Smooth muscle cell (in vitro differentiated cells): ENCODE results near the gene UBE2G2. TPM values are rescaled to one million over a fixed set of nuclear protein-coding genes. Genes with fewer than 3 reads are reported as not detected.

Experiments
- DNase-seq: peaks from one replicate; lab custom pipeline; 2025; ENCODE audit not compliant: unreplicated experiment; lab: John Stamatoyannopoulos, UW
- H2AFZ ChIP-seq: fragments of 200-600 bp; sonication (generic); 2 replicates; pipeline ENCODE4 v1.6.0; 2016; ENCODE audit warnings: antibody characterized with exemption, low read depth, mild to moderate bottlenecking
- H3F3A ChIP-seq: fragments of 200-600 bp; sonication (generic); 2 replicates; pipeline ENCODE4 v1.6.0; 2017; ENCODE audit warnings: antibody characterized with exemption, low read depth
- H3K27ac ChIP-seq: fragments of 200-600 bp; sonication (generic); 2 replicates; pipeline ENCODE4 v1.5.1; 2016; ENCODE audit warnings: low read depth, mild to moderate bottlenecking
- H3K27me3 ChIP-seq: fragments of 200-600 bp; sonication (generic); 2 replicates; pipeline ENCODE4 v1.6.1; 2016; ENCODE audit warnings: low read depth, mild to moderate bottlenecking
- H3K36me3 ChIP-seq: fragments of 200-600 bp; sonication (generic); 2 replicates; pipeline ENCODE4 v1.5.1; 2016; ENCODE audit warnings: low read depth
- H3K4me1 ChIP-seq: fragments of 200-600 bp; sonication (generic); 2 replicates; pipeline ENCODE4 v1.5.1; 2016; ENCODE audit warnings: low read depth
- H3K4me2 ChIP-seq: fragments of 200-600 bp; sonication (generic); 2 replicates; pipeline ENCODE4 v1.6.0; 2016; ENCODE audit warnings: mild to moderate bottlenecking
- H3K4me3 ChIP-seq: fragments of 200-600 bp; sonication (generic); 2 replicates; pipeline ENCODE4 v1.5.1; 2016; ENCODE audit warnings: mild to moderate bottlenecking
- H3K79me2 ChIP-seq: fragments of 200-600 bp; sonication (generic); 2 replicates; pipeline ENCODE4 v1.6.0; 2016; ENCODE audit warnings: low read depth, mild to moderate bottlenecking
- H3K9ac ChIP-seq: fragments of 200-600 bp; sonication (generic); 2 replicates; pipeline ENCODE4 v1.6.0; 2016; ENCODE audit warnings: low read depth
- H3K9me3 ChIP-seq: fragments of 200-600 bp; sonication (generic); replicated peaks from 2 replicates; pipeline ENCODE4 v1.5.1; 2016; ENCODE audit warnings: low read depth
- H4K20me1 ChIP-seq: fragments of 200-600 bp; sonication (generic); 2 replicates; pipeline ENCODE4 v1.6.0; 2016; ENCODE audit warnings: low read depth
- CTCF ChIP-seq: fragments of 200-600 bp; sonication (generic); IDR thresholded peaks from 2 replicates; pipeline ENCODE4 v1.5.1; 2017; ENCODE audit warnings: borderline replicate concordance, mild to moderate bottlenecking, antibody characterized with exemption; ENCODE audit not compliant: insufficient read depth, poor library complexity, severe bottlenecking
- WGBS: methylation state at CpG from one replicate; pipeline ENCODE4 v1.1.7; 2016; ENCODE audit warnings: low lambda C conversion rate; 5-methylcytosine and 5-hydroxymethylcytosine counted together
- polyA plus RNA-seq: library from polyadenylated mRNA; unstranded; fragments of >200 nt; fragmentation: Nextera tagmentation; extraction: Ambion mirVana; gene quantifications from 2 replicates; pipeline ENCODE4 v1.2.1, GENCODE V29; 2016
- total RNA-seq: library from RNA; depleted of rRNA; stranded (reverse); fragments of >200 nt; gene quantifications from 2 replicates; pipeline ENCODE4 v1.2.3, GENCODE V29; 2014

The UBE2G2 gene
- total and polyA plus RNA-seq, 2 experiments from 2014 or later = 33.1 to 34.1 TPM

- H3K36me3 ChIP-seq = no peaks in the 10 kb centered on the region
- 94% methylated on average over 1 of the region's 1 CpG for WGBS
Observed at GRCh38 chr21:44823179-44823660, 21.6 kb upstream of the UBE2G2 start.

DNA sequence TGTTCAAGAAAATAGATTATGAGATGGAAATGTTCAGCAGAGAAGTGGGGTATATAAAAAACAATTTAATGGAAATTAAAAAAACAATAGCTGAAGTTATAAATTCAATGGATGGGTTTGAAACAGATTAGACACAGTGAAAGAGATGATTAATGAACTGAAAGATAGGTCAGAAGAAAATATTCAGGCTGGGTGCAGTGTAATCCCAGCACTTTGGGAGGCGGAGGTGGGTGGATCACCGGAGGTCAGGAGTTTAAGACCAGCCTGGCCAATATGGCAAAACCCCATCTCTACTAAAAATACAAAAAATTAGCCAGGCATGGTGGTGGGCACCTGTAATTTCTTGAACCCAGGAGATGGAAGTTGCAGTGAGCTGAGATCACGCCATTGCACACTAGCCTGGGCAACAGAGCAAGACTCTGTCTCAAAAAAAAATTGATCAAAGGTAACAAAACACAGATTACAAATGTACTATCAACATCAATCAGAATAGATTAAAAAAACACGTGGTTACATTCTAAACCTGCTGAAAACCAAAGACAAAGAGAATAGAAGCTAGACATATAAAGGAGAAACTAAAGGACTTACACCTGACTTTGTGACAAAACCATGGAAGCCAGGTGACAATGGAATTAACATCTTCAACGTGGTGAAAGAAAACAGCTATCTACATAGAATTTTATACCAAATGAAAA lies 21.0 kb upstream of the UBE2G2 start:
- WGBS = 72% methylated on average over 5 of the region's 5 CpGs
- Histone ChIP-seq H2AFZ (no peak overlapping the region), H3K4me1 (no peaks in the 10 kb centered on the region), H3F3A (no peaks in the 10 kb centered on the region), H3K36me3 (no peaks in the 10 kb centered on the region), H3K4me2 (no peak overlapping the region), H3K79me2 (no peaks in the 10 kb centered on the region), H3K27me3 (no peaks in the 10 kb centered on the region), H3K9me3 (no peaks in the 10 kb centered on the region), H3K9ac (no peak overlapping the region), H3K4me3 (no peak overlapping the region), H4K20me1 (no peaks in the 10 kb centered on the region), H3K27ac (no peak overlapping the region)
- no peak for TF ChIP-seq CTCF
- no peak for DNase-seq

More at GRCh38 chr21:44823179-44823660, 21.6 kb upstream of the UBE2G2 start:
- Histone ChIP-seq H2AFZ (no peak overlapping the region), H3K79me2 (no peaks in the 10 kb centered on the region), H3K9me3 (no peaks in the 10 kb centered on the region), H3K4me2 (no peak overlapping the region), H3K27me3 (no peaks in the 10 kb centered on the region), H3K9ac (no peak overlapping the region), H3F3A (no peaks in the 10 kb centered on the region), H3K27ac (no peak overlapping the region), H3K4me1 (no peaks in the 10 kb centered on the region), H4K20me1 (no peaks in the 10 kb centered on the region), H3K4me3 (no peak overlapping the region)
- TF ChIP-seq CTCF = no peak
- no peak for DNase-seq

DNA sequence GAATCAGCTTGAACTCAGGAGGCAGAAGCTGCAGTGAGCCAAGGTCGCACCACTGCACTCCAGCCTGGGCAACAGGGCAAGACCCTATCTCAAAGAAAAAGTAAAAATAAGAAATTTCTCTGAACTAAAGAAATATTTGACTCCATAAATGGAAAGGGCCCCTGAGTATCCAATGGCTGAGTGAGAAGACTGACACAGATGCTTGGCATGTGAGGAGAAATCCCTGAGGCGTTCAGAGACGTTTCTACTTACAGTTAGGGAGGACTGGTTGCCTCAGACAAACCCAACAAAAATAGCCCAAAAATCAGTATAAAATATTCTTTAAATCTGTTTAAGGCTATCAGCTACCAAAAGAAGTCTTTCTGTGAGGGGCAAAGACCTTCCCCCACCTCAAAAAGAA lies 19.2 kb upstream of the UBE2G2 start:
- H3K9ac ChIP-seq = no peak overlapping the region
- H4K20me1 ChIP-seq = peaks cover 17% of the 10 kb centered on the region
- H3K4me1 ChIP-seq = no peaks in the 10 kb centered on the region
- 74% methylated on average over 3 of the region's 3 CpGs for WGBS
- H3K79me2 ChIP-seq = peaks cover 12% of the 10 kb centered on the region
- H3K27ac ChIP-seq = no peak overlapping the region
- no peak for DNase-seq
- H3K4me3 ChIP-seq = no peak overlapping the region
- H2AFZ ChIP-seq = no peak overlapping the region
- H3K4me2 ChIP-seq = no peak overlapping the region
- H3K9me3 ChIP-seq = no peaks in the 10 kb centered on the region
- no peaks in the 10 kb centered on the region for H3F3A ChIP-seq
- no peaks in the 10 kb centered on the region for H3K27me3 ChIP-seq
- no peak for TF ChIP-seq CTCF
- no peaks in the 10 kb centered on the region for H3K36me3 ChIP-seq
